NT2/D1 (cell line): Measurements from ENCODE around the gene ACVR2B.

Experiments used
- DNase-seq: peaks from one replicate; pipeline ENCODE4 v3.0.0-alpha.2; 2011; ENCODE audit warnings: low read depth, low spot score
- H3K27me3 ChIP-seq: 2 replicates; pipeline ENCODE4 v1.6.0; 2011; ENCODE audit warnings: mild to moderate bottlenecking; ENCODE audit not compliant: insufficient read length, insufficient read depth
- H3K36me3 ChIP-seq: 2 replicates; pipeline ENCODE4 v1.6.1; 2011; ENCODE audit warnings: mild to moderate bottlenecking, low read length, mixed read lengths; ENCODE audit not compliant: insufficient read depth, insufficient read length
- H3K4me1 ChIP-seq: 2 replicates; pipeline ENCODE4 v1.5.1; 2011; ENCODE audit not compliant: insufficient read depth, insufficient read length
- H3K4me3 ChIP-seq: 2 replicates; pipeline ENCODE4 v1.5.1; 2011; ENCODE audit warnings: low read depth; ENCODE audit not compliant: insufficient read length
- H3K9ac ChIP-seq: 2 replicates; pipeline ENCODE4 v1.6.0; 2011; ENCODE audit warnings: low read depth; ENCODE audit not compliant: insufficient read length
- H3K9me3 ChIP-seq: 2 replicates; pipeline ENCODE4 v1.5.1; 2011; ENCODE audit warnings: mild to moderate bottlenecking, low read length; ENCODE audit not compliant: insufficient read depth
- SUZ12 ChIP-seq: IDR thresholded peaks from 2 replicates; pipeline ENCODE4 v1.6.1; 2011; ENCODE audit not compliant: insufficient read length, insufficient read depth; ENCODE audit errors: extremely low read depth
- YY1 ChIP-seq: IDR thresholded peaks from 2 replicates; pipeline ENCODE4 v1.6.1; 2011; ENCODE audit not compliant: insufficient read length, insufficient read depth
- ZNF274 ChIP-seq: IDR thresholded peaks from 2 replicates; pipeline ENCODE4 v1.6.1; 2011; ENCODE audit warnings: mild to moderate bottlenecking, low read depth, low read length

Gene ACVR2B

DNA sequence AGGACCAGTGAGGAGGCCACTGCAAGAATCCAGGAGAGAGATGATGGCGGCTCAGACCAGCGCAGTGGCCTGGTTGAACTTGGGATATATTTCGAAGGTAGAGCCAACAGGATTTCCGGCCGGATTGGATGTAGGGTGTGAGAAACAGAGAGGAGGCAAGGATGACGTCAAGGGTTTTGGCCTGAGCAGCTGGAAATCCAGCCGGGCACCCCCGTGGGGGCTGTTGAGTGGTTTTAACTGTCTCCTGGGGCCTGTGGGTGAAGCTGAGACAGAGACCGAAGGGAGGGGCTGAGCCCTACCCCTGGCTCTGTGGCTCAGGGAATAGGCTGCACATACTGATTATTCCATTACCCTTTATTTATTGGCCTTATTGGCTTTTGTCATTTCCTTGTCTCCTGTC is 88.1 kb downstream of the ACVR2B start:
- Histone ChIP-seq H3K4me3 (no peak overlapping the region), H3K27me3 (no peaks in the 10 kb centered on the region), H3K9ac (no peak overlapping the region), H3K4me1 (peaks cover 18% of the 10 kb centered on the region), H3K36me3 (no peaks in the 10 kb centered on the region), H3K9me3 (no peaks in the 10 kb centered on the region)
- no peak for TF ChIP-seq YY1
- TF ChIP-seq SUZ12 = no peak
- TF ChIP-seq ZNF274 = no peak
- no peak for DNase-seq
